CD4-positive, alpha-beta T cell treated with Interleukin-17A for 1 hour (primary cell): Measurements from ENCODE around the gene MRPL24.
"Not testable (repeated sequence)": the region's sequence is repeated elsewhere in the genome, so short reads cannot be mapped to it uniquely, and the experiment has no call there.

ENCODE experiments used
- DNase-seq: peaks from one replicate; pipeline ENCODE4 v3.0.0-alpha.2; 2020

MRPL24 gene

GRCh38 chr1:156740741-156741480 lies at the start of gene MRPL24:
TSS of gene MRPL24 (minus strand) at chr1:156741088. CDS start at chr1:156738704, 2,384 bp downstream.
- DNase-seq, result peak; percentile 100

- DNase-seq, result no peak
Measured at GRCh38 chr1:156789621-156790318, 48.9 kb upstream of the MRPL24 start.

GRCh38 chr1:156788136-156788535 lies 47.2 kb upstream of the MRPL24 start:
- DNase-seq, result no peak

GRCh38 chr1:156786640-156787039 lies 45.8 kb upstream of the MRPL24 start:
- no peak for DNase-seq

GRCh38 chr1:156785458-156785857 lies 44.6 kb upstream of the MRPL24 start:
- DNase-seq, result no peak

GRCh38 chr1:156781585-156782186 lies 40.8 kb upstream of the MRPL24 start:
- DNase-seq, result no peak

GRCh38 chr1:156777573-156777972 lies 36.7 kb upstream of the MRPL24 start:
- no peak for DNase-seq

- no peak for DNase-seq
Measured at GRCh38 chr1:156776942-156777341, 36.1 kb upstream of the MRPL24 start.

- no peak for DNase-seq
Measured at GRCh38 chr1:156775799-156776198, 34.9 kb upstream of the MRPL24 start.

GRCh38 chr1:156773607-156774006 lies 32.7 kb upstream of the MRPL24 start:
- no peak for DNase-seq

- DNase-seq, result no peak
Measured at GRCh38 chr1:156772728-156773497, 32.0 kb upstream of the MRPL24 start.

- DNase-seq, result no peak
Measured at GRCh38 chr1:156772222-156772621, 31.3 kb upstream of the MRPL24 start.

GRCh38 chr1:156768610-156769295 lies 27.9 kb upstream of the MRPL24 start:
- DNase-seq, result no peak

GRCh38 chr1:156767879-156768604 lies 27.2 kb upstream of the MRPL24 start:
- DNase-seq, result peak; percentile 36

- peak; percentile 100 for DNase-seq
Measured at GRCh38 chr1:156767101-156767878, 26.4 kb upstream of the MRPL24 start, which contains the start of gene PRCC. TSS of gene PRCC (plus strand) at chr1:156767535. CDS start at chr1:156767772, 237 bp downstream.

- peak; percentile 16 for DNase-seq
Measured at GRCh38 chr1:156766298-156767100, 25.6 kb upstream of the MRPL24 start.

- DNase-seq, result no peak
Measured at GRCh38 chr1:156765666-156766065, 24.8 kb upstream of the MRPL24 start.

GRCh38 chr1:156765136-156765535 lies 24.2 kb upstream of the MRPL24 start:
- DNase-seq, result not testable (repeated sequence)

GRCh38 chr1:156760796-156761104 lies 19.9 kb upstream of the MRPL24 start:
- no peak for DNase-seq
